GM21619 (cell line): ENCODE measurements around the gene SH3TC2.

Experiments used
- ATAC-seq: cut with Tn5 transposase; IDR thresholded peaks from one replicate; pipeline ENCODE4 v1.9.1; 2021; ENCODE audit not compliant: unreplicated experiment

Gene SH3TC2

GRCh38 chr5:149002761-149003689 is 59.8 kb downstream of the SH3TC2 start:
- ATAC-seq: no peak

GRCh38 chr5:149002053-149002452 is 60.8 kb downstream of the SH3TC2 start:
- no peak for ATAC-seq

GRCh38 chr5:149001162-149001561 is 61.7 kb downstream of the SH3TC2 start:
- ATAC-seq: no peak

- no peak for ATAC-seq
Observed at GRCh38 chr5:148999741-149000140, 63.1 kb downstream of the SH3TC2 start.

GRCh38 chr5:148998174-148998797 is 64.6 kb downstream of the SH3TC2 start:
- peak; percentile 61 for ATAC-seq

- no peak for ATAC-seq
Observed at GRCh38 chr5:148996270-148996669, 66.6 kb downstream of the SH3TC2 start.

GRCh38 chr5:148995791-148996190 is 67.1 kb downstream of the SH3TC2 start:
- ATAC-seq: no peak

GRCh38 chr5:148993283-148993936 is 69.5 kb downstream of the SH3TC2 start:
- ATAC-seq: no peak

- ATAC-seq: no peak
Observed at GRCh38 chr5:148992265-148992664, 70.6 kb downstream of the SH3TC2 start.

GRCh38 chr5:148991566-148991965 is 71.3 kb downstream of the SH3TC2 start:
- ATAC-seq: no peak

- ATAC-seq: no peak
Observed at GRCh38 chr5:148990817-148991216, 72.0 kb downstream of the SH3TC2 start.

- no peak for ATAC-seq
Observed at GRCh38 chr5:148989567-148989966, 73.3 kb downstream of the SH3TC2 start.

- ATAC-seq: no peak
Observed at GRCh38 chr5:148988328-148988727, 74.5 kb downstream of the SH3TC2 start.

- no peak for ATAC-seq
Observed at GRCh38 chr5:148986636-148987035, 76.2 kb downstream of the SH3TC2 start.

- ATAC-seq: no peak
Observed at GRCh38 chr5:148984345-148984744, 78.5 kb downstream of the SH3TC2 start.

GRCh38 chr5:148981353-148981752 is 81.5 kb downstream of the SH3TC2 start:
- no peak for ATAC-seq

GRCh38 chr5:148980731-148981130 is 82.1 kb downstream of the SH3TC2 start:
- ATAC-seq: no peak

GRCh38 chr5:148979083-148979723 is 83.7 kb downstream of the SH3TC2 start:
- ATAC-seq: no peak

GRCh38 chr5:148978370-148979082 is 84.3 kb downstream of the SH3TC2 start:
- no peak for ATAC-seq

GRCh38 chr5:148976569-148977381 is 86.1 kb downstream of the SH3TC2 start:
- ATAC-seq: no peak
